K562 (cell line): ENCODE measurements around the gene ING1. TPM values are rescaled to one million over a fixed set of nuclear protein-coding genes. Genes with fewer than 3 reads are reported as not detected.

Source experiments
- CTBP1 ChIP-seq: fragments of 450-650 bp; IDR thresholded peaks from 2 replicates; pipeline ENCODE4 v1.6.1; 2016; ENCODE audit warnings: borderline replicate concordance
- EGR1 ChIP-seq: fragments of 450-650 bp; conservative IDR thresholded peaks from 2 replicates; pipeline ENCODE4 v1.6.1; 2017; ENCODE audit warnings: mild to moderate bottlenecking
- HNRNPLL ChIP-seq: fragments of 200-400 bp; formaldehyde crosslinking; IDR thresholded peaks from 2 replicates; pipeline ENCODE4 v1.6.1; 2017; ENCODE audit warnings: low read length, low read depth, mild to moderate bottlenecking; ENCODE audit not compliant: poor library complexity, severe bottlenecking
- KLF13 ChIP-seq: fragments of 450-650 bp; IDR thresholded peaks from 2 replicates; pipeline ENCODE4 v1.6.1; 2016; ENCODE audit warnings: missing genetic modification characterization, low read depth, mild to moderate bottlenecking, missing compliant biosample characterization, moderate library complexity, borderline replicate concordance
- L3MBTL2 ChIP-seq: fragments of 450-650 bp; IDR thresholded peaks from 2 replicates; pipeline ENCODE4 v1.6.1; 2016; ENCODE audit warnings: mild to moderate bottlenecking, moderate library complexity
- NONO ChIP-seq, 2 experiments: fragments of 200-400 bp in 1 of 2; fragments of 450-650 bp in 1 of 2; formaldehyde crosslinking in 1 of 2; IDR thresholded peaks; 2 replicates each; pipeline ENCODE4 v1.6.1; 2017; ENCODE audit warnings: low read depth in 2 of 2, mild to moderate bottlenecking in 2 of 2, moderate library complexity in 2 of 2, low read length in 1 of 2
- POLR2A ChIP-seq: fragments of 450-650 bp; conservative IDR thresholded peaks from 2 replicates; pipeline ENCODE4 v1.6.1; 2016
- POU5F1 ChIP-seq: fragments of 150-350 bp; IDR thresholded peaks from 2 replicates; pipeline ENCODE4 v1.6.1; 2014; ENCODE audit warnings: borderline replicate concordance, low read length, low read depth, mild to moderate bottlenecking; ENCODE audit not compliant: partially characterized antibody
- RNF2 ChIP-seq: sonication (generic); IDR thresholded peaks from 2 replicates; pipeline ENCODE4 v1.6.1; 2016
- ZC3H4 ChIP-seq: sonication (generic); formaldehyde crosslinking; IDR thresholded peaks from 2 replicates; pipeline ENCODE4 v1.9.0; 2021; ENCODE audit warnings: missing genetic modification reagents, borderline replicate concordance
- ZNF23 ChIP-seq: fragments of 250-450 bp; sonication (Bioruptor Pico); IDR thresholded peaks from 2 replicates; pipeline ENCODE4 v1.4.0; 2020; ENCODE audit warnings: mild to moderate bottlenecking
- ZNF354B ChIP-seq: fragments of 250-450 bp; sonication (Bioruptor Pico); IDR thresholded peaks from 2 replicates; pipeline ENCODE4 v1.4.0; 2020
- ZNF507 ChIP-seq: conservative IDR thresholded peaks from 2 replicates; pipeline ENCODE4 v1.6.1; 2017; ENCODE audit warnings: missing genetic modification characterization, missing compliant biosample characterization
- polyA plus RNA-seq, 8 experiments: library from polyadenylated mRNA; depleted of rRNA in 4 of 8; stranded (reverse) in 5 of 8; unstranded in 3 of 8; fragments of >200 nt; fragmentation: Nextera tagmentation in 2 of 8; fragmentation: Illumina TruSeq in 1 of 8; extraction: Ambion mirVana in 2 of 8; extraction: Trizol in 1 of 8; gene quantifications; 2 replicates each; pipeline versions ENCODE4 v1.2.1 to v1.2.3, GENCODE V29; 2011 to 2014; ENCODE audit warnings: inconsistent platforms in 1 of 8, missing spikeins in 1 of 8
- total RNA-seq, 7 experiments: library from RNA; depleted of rRNA in 6 of 7; stranded (reverse); fragments of >200 nt in 6 of 7; fragmentation: Illumina TruSeq in 2 of 7; extraction: Trizol in 2 of 7; gene quantifications; 2 replicates each; pipeline versions ENCODE4 v1.2.1 to v1.2.3, GENCODE V29; 2011 to 2021; ENCODE audit warnings: low replicate concordance in 1 of 7
- TF ChIP-seq, protein P1 (sequence below): conservative IDR thresholded peaks from 2 replicates; pipeline ENCODE4 v1.6.1; 2011; ENCODE audit warnings: low read depth, mild to moderate bottlenecking, low read length; ENCODE audit not compliant: control insufficient read depth
- TF ChIP-seq, protein P2 (sequence below), 2 experiments: fragments of 450-650 bp in 1 of 2; IDR thresholded peaks; 2 replicates each; pipeline ENCODE4 v1.6.1; 2011 to 2017; ENCODE audit warnings: low read depth in 2 of 2, antibody characterized with exemption in 1 of 2, borderline replicate concordance in 1 of 2, low read length in 1 of 2, mild to moderate bottlenecking in 1 of 2, mixed read lengths in 1 of 2; ENCODE audit not compliant: control insufficient read depth in 1 of 2
- TF ChIP-seq, protein P3 (sequence below): fragments of 250-450 bp; sonication (Bioruptor Pico); IDR thresholded peaks from 2 replicates; pipeline ENCODE4 v1.5.0; 2021
- TF ChIP-seq, protein P4 (sequence below), 2 experiments: IDR thresholded peaks; 2 replicates each; pipeline ENCODE4 v1.6.1; 2011; ENCODE audit warnings: borderline replicate concordance in 1 of 2, control low read depth in 1 of 2, low read depth in 1 of 2, low read length in 1 of 2, mild to moderate bottlenecking in 1 of 2, mixed read lengths in 1 of 2, moderate library complexity in 1 of 2; ENCODE audit not compliant: insufficient read depth in 1 of 2, insufficient read length in 1 of 2, poor library complexity in 1 of 2, severe bottlenecking in 1 of 2; ENCODE audit errors: extremely low read depth in 1 of 2
- TF ChIP-seq, protein P5 (sequence below): fragments of 250-450 bp; sonication (Bioruptor Pico); IDR thresholded peaks from 2 replicates; pipeline ENCODE4 v1.4.0; 2020; ENCODE audit warnings: mild to moderate bottlenecking

Gene ING1
- total and polyA plus RNA-seq, 9 of the 15 experiments (the other 6 are each of a cell fraction or from before 2014, with no cell fraction given), result 1.0 to 20.1 (median 8.2) TPM

DNA sequence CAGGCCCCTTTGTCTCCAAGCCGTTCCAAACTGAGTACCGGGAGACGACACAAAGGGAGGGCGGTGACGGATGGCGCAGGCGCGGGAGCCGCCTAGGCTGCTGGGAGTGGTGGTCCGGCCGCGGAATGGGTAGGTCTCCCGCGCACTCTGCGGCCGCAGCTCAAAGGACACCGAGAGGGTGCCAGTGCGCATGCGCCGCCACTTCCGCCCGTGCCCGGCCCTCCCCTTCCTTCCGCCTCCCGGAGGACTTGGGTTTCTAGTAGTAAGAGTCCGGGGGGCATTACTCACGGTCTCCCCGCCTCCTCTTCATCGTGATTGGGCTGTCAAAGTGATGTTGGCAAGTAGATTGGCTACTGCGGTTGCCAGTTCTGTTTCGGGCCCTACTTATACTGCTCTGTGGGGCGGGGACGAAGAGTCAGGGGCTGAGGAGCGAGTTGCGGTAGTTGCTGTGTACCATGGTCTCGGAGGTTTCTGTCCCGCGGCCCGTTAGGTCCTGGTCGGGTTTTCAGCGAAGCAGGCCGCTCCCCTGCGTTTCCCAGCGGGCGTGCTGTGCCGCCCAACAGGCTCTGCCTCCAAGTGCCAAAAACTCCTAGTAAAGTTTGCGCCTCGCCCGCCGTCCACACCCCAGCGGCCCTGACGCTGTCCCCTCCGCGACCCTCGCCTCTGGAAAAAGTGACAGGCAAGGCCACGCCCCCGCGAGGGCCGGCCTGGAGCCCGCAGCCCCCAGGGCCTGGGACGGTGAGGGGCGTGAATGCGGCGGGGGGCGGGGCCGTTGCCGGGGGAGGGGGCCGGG is 455 bp upstream of the ING1 start (continued):
- TF ChIP-seq, protein P1, sequence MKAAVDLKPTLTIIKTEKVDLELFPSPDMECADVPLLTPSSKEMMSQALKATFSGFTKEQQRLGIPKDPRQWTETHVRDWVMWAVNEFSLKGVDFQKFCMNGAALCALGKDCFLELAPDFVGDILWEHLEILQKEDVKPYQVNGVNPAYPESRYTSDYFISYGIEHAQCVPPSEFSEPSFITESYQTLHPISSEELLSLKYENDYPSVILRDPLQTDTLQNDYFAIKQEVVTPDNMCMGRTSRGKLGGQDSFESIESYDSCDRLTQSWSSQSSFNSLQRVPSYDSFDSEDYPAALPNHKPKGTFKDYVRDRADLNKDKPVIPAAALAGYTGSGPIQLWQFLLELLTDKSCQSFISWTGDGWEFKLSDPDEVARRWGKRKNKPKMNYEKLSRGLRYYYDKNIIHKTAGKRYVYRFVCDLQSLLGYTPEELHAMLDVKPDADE, result peak; percentile 27; the same call in 1 of the 2 replicates
- TF ChIP-seq, protein P2, sequence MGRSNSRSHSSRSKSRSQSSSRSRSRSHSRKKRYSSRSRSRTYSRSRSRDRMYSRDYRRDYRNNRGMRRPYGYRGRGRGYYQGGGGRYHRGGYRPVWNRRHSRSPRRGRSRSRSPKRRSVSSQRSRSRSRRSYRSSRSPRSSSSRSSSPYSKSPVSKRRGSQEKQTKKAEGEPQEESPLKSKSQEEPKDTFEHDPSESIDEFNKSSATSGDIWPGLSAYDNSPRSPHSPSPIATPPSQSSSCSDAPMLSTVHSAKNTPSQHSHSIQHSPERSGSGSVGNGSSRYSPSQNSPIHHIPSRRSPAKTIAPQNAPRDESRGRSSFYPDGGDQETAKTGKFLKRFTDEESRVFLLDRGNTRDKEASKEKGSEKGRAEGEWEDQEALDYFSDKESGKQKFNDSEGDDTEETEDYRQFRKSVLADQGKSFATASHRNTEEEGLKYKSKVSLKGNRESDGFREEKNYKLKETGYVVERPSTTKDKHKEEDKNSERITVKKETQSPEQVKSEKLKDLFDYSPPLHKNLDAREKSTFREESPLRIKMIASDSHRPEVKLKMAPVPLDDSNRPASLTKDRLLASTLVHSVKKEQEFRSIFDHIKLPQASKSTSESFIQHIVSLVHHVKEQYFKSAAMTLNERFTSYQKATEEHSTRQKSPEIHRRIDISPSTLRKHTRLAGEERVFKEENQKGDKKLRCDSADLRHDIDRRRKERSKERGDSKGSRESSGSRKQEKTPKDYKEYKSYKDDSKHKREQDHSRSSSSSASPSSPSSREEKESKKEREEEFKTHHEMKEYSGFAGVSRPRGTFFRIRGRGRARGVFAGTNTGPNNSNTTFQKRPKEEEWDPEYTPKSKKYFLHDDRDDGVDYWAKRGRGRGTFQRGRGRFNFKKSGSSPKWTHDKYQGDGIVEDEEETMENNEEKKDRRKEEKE (IDR thresholded peaks at IDR 0.05; ENCODE audit: borderline replicate concordance in 1 of 2, control insufficient read depth in 1 of 2, low read depth in 2 of 2, low read length in 1 of 2), result peak in 1 of 2 experiments; percentile 61; a peak in 1 of 4 replicates
- TF ChIP-seq CTBP1 (peak; percentile 18; the same call in 1 of the 2 replicates), RNF2 (peak; percentile 44; the same call in 1 of the 2 replicates), EGR1 (peak; percentile 58), KLF13 (tag) (peak; percentile 80; the same call in 1 of the 2 replicates), POU5F1 (no peak), POLR2A (peak; percentile 99), ZNF507 (tag) (no peak), HNRNPLL (peak; percentile 91), ZC3H4 (CRISPR knock-in tag) (peak; percentile 99), NONO (IDR thresholded peaks at IDR 0.05; ENCODE audit: low read depth in 2 of 2, low read length in 1 of 2) (peak in 1 of 2 experiments; percentile 80; a peak in 2 of 4 replicates), ZNF354B (CRISPR knock-in tag) (no peak), ZNF23 (CRISPR knock-in tag) (no peak), L3MBTL2 (0 out of 2 replicates have a peak, but pooled peaks have one; percentile 14)
- TF ChIP-seq, protein P3, sequence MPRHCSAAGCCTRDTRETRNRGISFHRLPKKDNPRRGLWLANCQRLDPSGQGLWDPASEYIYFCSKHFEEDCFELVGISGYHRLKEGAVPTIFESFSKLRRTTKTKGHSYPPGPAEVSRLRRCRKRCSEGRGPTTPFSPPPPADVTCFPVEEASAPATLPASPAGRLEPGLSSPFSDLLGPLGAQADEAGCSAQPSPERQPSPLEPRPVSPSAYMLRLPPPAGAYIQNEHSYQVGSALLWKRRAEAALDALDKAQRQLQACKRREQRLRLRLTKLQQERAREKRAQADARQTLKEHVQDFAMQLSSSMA, result no peak
- TF ChIP-seq, protein P4, sequence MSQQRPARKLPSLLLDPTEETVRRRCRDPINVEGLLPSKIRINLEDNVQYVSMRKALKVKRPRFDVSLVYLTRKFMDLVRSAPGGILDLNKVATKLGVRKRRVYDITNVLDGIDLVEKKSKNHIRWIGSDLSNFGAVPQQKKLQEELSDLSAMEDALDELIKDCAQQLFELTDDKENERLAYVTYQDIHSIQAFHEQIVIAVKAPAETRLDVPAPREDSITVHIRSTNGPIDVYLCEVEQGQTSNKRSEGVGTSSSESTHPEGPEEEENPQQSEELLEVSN (IDR thresholded peaks at IDR 0.05; ENCODE audit: borderline replicate concordance in 1 of 2, extremely low read depth in 1 of 2, insufficient read depth in 1 of 2, insufficient read length in 1 of 2, low read depth in 1 of 2, low read length in 1 of 2, poor library complexity in 1 of 2, severe bottlenecking in 1 of 2), result peak; percentile 51 to 69
- TF ChIP-seq, protein P5, sequence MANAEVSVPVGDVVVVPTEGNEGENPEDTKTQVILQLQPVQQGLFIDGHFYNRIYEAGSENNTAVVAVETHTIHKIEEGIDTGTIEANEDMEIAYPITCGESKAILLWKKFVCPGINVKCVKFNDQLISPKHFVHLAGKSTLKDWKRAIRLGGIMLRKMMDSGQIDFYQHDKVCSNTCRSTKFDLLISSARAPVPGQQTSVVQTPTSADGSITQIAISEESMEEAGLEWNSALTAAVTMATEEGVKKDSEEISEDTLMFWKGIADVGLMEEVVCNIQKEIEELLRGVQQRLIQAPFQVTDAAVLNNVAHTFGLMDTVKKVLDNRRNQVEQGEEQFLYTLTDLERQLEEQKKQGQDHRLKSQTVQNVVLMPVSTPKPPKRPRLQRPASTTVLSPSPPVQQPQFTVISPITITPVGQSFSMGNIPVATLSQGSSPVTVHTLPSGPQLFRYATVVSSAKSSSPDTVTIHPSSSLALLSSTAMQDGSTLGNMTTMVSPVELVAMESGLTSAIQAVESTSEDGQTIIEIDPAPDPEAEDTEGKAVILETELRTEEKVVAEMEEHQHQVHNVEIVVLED (CRISPR knock-in tag), result no peak
